Measurements from ENCODE around the gene C1QL1.
A peak's percentile ranks its signal among the peaks of the same experiment; 100 is the strongest.

C1QL1 gene

DNA sequence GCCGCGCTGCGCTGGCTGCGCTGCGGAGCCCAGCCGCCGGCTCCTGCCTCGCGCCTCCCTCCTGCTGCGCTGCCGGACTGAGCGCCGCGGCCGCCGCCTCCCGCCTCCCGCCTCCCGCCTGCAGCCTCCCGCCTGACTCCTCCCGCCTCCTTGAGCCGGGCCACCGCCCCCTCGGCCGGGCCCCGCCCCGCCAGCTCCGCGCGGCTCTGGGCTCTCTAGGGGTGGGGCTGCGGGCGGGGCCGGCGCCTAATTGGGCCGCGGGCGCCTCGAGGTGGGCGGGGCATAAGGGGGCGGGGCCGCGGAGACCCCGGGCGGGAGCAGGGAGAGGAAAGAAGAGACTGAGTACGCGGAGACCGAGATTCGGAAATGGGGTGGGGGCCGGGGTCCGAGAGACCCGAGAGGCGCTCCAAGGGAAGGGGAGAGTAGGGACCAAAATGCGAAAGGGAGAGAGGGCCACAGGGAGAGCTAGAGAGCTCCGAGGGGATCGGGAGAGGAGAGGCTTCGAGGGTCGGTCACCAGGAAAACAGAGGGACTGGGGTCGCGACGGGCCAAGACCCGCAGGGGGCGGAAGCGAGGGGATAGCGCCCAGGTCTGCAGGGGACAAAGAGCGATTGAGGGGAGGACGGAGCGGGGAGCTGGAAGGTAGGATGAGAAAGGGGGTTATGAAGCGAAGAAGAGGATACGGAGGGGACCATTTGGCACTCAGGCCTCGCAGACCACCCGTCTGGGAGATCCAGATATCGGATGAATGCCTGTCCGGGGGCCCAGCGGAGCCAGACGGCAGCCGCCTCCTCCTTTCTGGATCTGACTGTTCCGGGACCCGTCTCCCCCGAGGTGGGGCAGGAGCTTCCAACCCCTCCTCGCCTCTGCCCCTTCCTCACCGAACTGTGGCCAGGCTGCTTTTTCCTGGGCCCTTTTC lies at the start of gene C1QL1:
Gene C1QL1, minus strand, starts transcription at position 79 of the 919 bp plus-strand sequence. CDS start 255 bp downstream, outside the sequence.
- DNase-seq (ENCODE audit: low spot score): peak; percentile 98

GRCh38 chr17:45016823-45017222 lies 48.7 kb upstream of the C1QL1 start:
- DNase-seq (ENCODE audit: low spot score): no peak

DNA sequence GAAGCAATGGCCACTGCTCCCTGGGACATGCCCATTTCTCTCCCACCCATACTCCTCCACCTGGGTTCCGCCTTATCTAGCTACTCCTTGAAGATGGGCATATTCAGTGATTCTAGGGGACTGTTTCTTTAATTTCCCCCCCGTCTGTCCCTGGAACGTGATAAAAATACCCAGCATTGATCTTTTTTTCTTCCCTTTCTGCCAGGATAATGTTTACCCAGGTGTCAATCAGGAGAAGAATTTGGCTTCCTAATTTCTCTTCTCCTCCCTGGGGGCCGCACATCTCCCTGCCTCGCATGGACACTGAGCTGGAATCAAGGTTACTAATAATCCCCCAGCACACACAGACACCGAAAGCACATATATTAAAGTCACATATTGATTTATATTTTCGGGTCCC lies 48.1 kb upstream of the C1QL1 start:
- DNase-seq (ENCODE audit: low spot score): no peak

- DNase-seq (ENCODE audit: low spot score): no peak
Observed at GRCh38 chr17:45013021-45013997, 45.2 kb upstream of the C1QL1 start.

- no peak for DNase-seq (ENCODE audit: low spot score)
Observed at GRCh38 chr17:45011767-45012166, 43.7 kb upstream of the C1QL1 start.

DNA sequence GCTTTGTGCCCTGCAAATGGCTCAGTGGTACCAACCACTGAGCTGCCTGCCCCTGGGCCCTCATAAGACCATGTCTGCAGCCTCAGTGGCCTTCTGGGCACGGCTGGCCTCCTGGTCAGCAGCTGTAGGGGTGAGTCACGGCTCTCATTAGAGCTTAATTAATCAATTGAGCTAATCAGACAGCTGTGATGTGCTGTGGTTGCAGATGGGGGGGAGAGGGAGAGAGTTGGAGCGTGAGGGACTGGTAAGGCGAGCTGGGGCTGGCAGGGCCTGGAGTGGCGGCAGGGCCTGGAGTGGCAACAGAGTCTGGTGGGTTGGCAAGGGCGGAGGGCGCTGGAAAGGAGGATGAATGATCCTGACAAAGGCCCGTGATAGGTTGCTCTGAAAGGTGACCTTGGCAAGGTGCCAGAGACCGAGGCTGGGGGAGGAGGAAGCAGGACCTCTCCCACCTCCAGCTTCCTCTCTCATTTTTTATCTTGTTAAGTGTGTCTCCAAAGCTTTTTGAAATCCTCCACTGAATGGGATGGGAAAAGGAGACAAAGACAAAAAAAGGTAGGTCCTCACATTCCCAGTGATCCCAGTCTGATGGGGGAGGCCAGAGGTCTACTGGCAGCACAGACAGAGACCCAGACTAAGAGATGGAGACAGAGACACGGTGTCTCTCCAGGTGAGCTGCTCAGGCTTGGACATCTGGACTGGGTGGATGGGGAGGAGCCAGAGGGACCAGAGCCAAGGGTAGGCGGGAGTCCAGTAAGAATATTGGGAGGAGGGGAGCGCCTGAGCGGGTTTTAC lies 41.8 kb upstream of the C1QL1 start:
- no peak for DNase-seq (ENCODE audit: low spot score)

GRCh38 chr17:45008216-45008615 lies 40.1 kb upstream of the C1QL1 start:
- DNase-seq (ENCODE audit: low spot score): no peak

GRCh38 chr17:45006927-45007461 lies 38.9 kb upstream of the C1QL1 start:
- DNase-seq (ENCODE audit: low spot score): no peak

DNA sequence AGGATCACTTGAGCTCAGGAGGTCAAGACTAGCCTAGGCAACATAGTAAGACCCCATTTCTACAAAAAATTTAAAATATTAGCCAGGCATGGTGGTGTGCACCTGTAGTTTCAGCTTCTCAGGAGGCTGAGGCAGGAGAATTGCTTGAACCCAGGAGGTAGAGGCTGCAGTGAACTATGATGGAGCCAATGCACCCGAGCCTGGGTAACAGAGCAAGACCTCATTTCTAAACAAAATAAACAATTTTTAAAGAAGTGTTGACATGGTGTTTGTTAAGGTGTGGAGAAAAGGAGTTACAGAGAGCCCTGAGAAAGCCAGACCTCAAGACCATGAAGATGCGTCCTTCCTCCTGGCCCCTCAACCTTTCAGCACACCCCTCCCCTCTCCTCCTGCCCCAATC lies 37.6 kb upstream of the C1QL1 start:
- no peak for DNase-seq (ENCODE audit: low spot score)

DNA sequence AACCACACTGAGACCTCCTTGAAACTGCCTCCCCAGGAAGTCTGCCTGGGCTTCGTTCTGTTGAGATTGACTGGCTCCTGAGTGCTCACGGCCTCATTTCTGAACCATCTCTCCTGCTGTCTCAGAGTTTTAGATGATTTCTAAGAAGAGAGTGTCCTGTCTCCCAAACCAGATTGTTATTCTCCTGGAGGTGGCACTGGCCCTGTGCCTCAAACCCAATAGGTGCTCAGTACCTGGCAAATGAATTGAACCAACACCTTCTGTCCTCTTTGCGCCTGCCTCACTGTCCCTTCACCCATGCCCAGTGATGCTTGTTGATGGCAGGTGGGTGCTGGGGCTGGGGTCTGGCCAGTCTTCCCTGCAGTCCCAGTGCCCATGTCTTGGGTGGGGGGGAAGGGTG lies 36.3 kb upstream of the C1QL1 start:
- no peak for DNase-seq (ENCODE audit: low spot score)

- DNase-seq (ENCODE audit: low spot score): no peak
Observed at GRCh38 chr17:45003877-45004276, 35.8 kb upstream of the C1QL1 start.

DNA sequence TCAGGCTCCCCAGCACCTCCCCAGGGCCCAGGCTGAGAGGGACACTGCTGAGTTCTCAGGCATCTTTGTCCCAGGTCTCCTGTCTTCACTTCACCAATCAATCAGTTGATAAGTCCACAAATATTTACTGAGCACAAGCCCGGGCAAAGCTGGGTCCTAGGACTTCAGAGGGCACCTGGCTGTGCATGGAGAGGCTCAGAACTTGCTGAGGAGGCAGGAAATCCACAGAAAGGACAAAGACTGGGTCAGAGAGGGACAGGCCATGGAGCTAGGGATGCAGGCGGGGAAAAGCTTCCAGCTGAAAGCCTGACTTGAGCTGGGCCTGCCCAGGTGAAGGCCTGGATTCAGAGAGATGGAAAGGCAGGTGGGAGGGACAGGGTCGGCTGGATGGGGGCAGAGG lies 33.2 kb upstream of the C1QL1 start:
- DNase-seq (ENCODE audit: low spot score): no peak

DNA sequence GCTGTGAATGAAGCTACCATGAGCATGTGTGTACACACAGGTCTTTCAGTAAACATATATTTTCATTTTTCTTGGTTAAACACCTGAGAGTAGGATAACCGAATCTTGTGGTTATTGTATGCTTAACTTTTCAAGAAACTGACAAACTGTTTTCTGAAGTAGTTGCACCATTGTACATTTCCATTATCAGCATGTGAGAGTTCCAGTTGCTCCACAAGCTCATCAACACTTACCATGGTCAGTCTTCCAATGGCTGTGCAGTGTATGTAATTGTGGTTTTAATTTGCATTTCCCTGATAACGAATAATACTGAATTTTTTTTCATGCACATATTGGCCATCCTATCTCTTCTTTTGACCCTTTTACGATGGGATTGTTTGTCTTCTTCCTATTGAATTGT lies 31.3 kb upstream of the C1QL1 start:
- no peak for DNase-seq (ENCODE audit: low spot score)

DNA sequence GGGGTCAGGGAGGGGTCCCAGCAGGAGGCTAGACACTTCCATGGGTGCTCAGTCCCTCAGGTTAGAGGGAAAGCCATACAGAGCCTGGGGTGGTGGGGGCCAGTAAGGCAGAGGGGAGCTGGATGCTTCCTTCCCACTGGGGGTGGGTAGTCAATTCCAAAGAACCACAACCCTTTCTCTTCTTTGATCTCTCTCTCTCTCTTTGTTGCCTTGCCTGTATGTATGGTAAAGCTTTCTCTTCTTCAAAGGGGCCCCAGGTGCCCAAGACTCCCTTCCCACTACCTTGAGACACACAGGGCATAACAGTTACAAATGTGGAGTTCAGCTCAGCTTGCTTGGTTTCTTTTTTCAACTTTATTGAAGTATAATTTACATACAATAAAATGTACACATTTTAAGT lies 30.5 kb upstream of the C1QL1 start:
- DNase-seq (ENCODE audit: low spot score): no peak

DNA sequence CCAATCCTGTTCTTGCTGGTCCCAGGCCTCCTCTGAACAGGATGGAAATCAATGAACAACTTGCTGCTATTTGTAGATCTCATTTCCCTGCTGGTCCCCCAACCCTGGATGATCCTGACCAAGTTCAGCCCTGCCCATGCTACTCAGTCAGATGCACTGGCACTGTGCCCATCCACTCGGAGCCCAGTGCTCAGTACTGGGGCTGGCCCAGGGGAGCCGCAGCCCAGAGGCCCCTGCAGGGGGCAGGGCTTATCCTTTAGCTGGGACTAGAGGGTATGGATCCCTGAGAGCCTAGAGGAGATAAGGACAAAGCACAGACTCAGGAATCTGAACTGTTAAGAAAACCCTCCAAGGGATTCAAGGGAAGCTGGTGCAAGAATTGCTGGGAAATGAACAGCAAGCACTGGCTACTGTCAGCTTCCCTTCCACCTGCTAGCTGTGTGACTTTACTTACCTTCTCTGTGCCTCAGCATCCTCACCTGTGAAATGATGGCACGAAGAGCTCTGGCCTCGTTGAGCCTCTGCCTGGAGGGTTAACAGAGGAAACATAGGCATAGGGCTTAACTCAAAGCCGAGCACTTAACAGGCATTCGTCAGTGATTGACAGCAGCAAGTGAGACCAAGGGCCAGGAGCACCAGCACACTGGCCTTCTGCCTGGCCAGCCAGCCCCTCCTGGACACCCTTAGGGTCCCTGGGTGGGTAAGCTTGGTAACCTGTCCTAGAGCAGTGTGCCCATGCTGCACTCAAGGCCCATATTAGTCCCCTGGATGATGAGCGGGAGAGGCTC lies 29.8 kb upstream of the C1QL1 start:
- DNase-seq (ENCODE audit: low spot score): no peak

GRCh38 chr17:44996304-44996703 lies 28.2 kb upstream of the C1QL1 start:
- DNase-seq (ENCODE audit: low spot score): no peak

DNA sequence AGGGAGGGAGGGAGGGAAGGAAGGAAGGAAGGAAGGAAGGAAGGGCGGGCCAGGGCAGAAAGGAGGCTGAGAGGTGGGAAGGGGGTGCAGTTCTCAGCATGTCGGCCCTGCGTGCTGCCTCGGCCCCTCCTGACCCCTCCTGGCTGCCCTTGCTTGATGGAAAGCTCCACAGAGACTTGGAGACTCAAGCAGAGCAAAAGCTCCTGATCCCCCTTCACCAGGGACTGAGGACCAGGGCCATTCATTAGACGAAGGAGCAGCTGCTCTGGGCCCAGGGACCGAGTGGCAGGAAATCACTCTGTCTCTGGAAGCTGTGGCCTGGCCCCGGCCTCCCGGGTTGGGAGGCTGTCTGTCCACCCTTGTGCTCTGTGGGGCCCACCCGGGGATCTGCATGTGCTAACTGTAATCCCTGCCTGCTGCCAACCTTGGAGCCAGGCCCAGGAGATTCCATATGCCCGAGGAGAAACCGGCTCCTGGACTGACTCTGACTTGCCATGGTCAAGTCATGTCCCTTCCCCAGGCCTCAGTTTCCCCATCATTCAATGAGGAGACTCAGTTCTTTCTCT lies 27.4 kb upstream of the C1QL1 start:
- DNase-seq (ENCODE audit: low spot score): no peak

DNA sequence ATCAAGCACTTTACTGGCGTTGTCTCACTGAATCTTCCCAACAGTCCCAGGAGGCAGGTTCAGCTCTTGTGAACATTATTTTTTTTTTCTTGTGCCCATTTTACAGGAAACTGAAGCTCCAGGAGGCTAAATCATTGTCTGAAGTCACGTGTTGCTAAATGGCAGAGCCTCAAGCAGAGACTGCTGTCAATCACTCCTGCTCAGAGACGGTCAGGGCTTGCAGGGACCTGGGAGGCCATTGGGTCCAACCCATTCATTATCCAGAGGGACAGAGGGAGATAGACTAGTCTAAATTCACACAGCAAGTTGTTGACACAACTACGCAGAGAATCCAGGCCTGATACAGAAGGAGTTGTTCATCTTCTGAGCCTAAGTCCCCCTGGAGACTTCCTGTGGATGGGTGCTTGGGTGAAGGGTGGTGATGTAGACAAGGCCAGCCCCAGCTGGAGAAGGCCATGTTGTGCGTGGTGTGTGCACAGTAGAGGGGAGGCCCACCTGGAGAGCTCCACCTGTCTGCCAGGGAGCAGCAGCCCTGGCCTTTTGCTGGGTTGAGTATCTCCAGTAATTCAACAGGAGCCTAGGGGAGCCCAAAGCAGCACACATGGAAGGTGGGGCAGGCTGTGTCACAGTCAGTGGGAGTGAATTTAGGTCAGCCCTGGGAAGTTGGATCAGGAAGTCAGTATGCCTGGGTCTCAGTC lies 24.3 kb upstream of the C1QL1 start:
- no peak for DNase-seq (ENCODE audit: low spot score)

GRCh38 chr17:44990994-44991393 lies 22.9 kb upstream of the C1QL1 start:
- DNase-seq (ENCODE audit: low spot score): no peak
